ENCODE measurements around the gene LMBRD2. TPM values are rescaled to one million over a fixed set of nuclear protein-coding genes. Genes with fewer than 3 reads are reported as not detected.
A peak's percentile ranks its signal among the peaks of the same experiment; 100 is the strongest.
"Not testable (repeated sequence)": the region's sequence is repeated elsewhere in the genome, so short reads cannot be mapped to it uniquely, and the experiment has no call there.

Gene LMBRD2
- total RNA-seq, 2 donors from 2014 or later, result 5.9 to 10.7 TPM

GRCh38 chr5:36153726-36154125, 2.0 kb upstream of the LMBRD2 start:
- peaks cover 35% of the 10 kb centered on the region for H3K4me1 Mint-ChIP-seq
- H3K4me3 Mint-ChIP-seq, result peak overlapping the region; percentile 77
- ATAC-seq (no peak), DNase-seq (no peak)
- H3K27ac Mint-ChIP-seq, result peak overlapping the region; percentile 6
- no peaks in the 10 kb centered on the region for H3K27me3 Mint-ChIP-seq
- no peaks in the 10 kb centered on the region for H3K9me3 ChIP-seq (ENCODE audit: control insufficient read depth, low read length, poor library complexity, severe bottlenecking)
- peaks cover 7% of the 10 kb centered on the region for H3K36me3 Mint-ChIP-seq (ENCODE audit: low read depth)

GRCh38 chr5:36153298-36153677, 1.6 kb upstream of the LMBRD2 start:
- ATAC-seq (no peak), DNase-seq (no peak)
- no peaks in the 10 kb centered on the region for H3K27me3 Mint-ChIP-seq
- H3K36me3 Mint-ChIP-seq (ENCODE audit: low read depth), result peaks cover 7% of the 10 kb centered on the region
- no peaks in the 10 kb centered on the region for H3K9me3 ChIP-seq (ENCODE audit: control insufficient read depth, low read length, poor library complexity, severe bottlenecking)
- H3K4me3 Mint-ChIP-seq, result peak overlapping the region; percentile 77
- no peak overlapping the region for H3K27ac Mint-ChIP-seq
- H3K4me1 Mint-ChIP-seq, result peaks cover 33% of the 10 kb centered on the region

- ATAC-seq (no peak), DNase-seq (no peak)
- Mint-ChIP-seq H3K4me1 (peaks cover 32% of the 10 kb centered on the region), H3K36me3 (ENCODE audit: low read depth) (peaks cover 7% of the 10 kb centered on the region), H3K27me3 (no peaks in the 10 kb centered on the region), H3K4me3 (peak overlapping the region; percentile 96), H3K27ac (peak overlapping the region; percentile 90)
- no peaks in the 10 kb centered on the region for H3K9me3 ChIP-seq (ENCODE audit: control insufficient read depth, low read length, poor library complexity, severe bottlenecking)
Measured at GRCh38 chr5:36152324-36153297, 924 bp upstream of the LMBRD2 start.

DNA sequence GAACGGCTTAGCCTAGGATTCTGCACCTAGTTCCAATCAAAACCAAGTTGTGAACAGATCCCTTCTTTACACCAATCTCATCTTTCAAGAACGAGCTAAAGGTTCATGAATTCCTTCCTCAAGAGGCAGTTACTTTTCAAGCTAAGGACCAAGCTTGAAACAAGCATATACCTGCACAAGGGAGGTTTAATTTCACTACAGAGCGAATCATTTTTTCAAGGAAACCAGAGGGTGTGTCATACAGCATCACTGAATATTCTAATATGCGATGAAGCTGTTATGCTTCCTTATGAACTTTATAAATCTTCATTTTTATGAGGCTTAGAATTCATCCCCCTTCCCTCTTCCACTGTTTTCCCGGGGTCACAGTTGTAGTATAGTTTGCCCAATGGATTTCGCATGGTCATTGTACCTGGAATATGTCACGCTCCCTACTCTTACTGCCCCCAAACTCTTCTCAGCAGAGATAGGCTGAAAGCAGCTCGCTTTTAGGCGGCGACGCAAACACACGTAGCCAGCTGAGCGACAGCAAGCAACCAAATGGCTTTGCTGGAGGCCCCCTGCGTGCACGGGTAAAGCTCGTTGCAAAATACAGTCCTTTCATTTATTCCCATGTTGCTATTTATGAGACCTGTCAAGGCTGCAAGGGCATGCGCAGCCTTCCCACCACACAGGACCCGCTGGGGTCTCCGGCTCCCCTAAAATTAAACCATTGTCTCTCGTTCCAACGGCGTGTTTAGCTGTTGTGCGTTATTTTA, 832 bp downstream of the LMBRD2 start:
- peak; percentile 10 for ATAC-seq
- Mint-ChIP-seq H3K36me3 (ENCODE audit: low read depth) (peaks cover 7% of the 10 kb centered on the region), H3K27me3 (no peaks in the 10 kb centered on the region), H3K27ac (peak overlapping the region; percentile 90), H3K4me3 (peak overlapping the region; percentile 96), H3K4me1 (peaks cover 35% of the 10 kb centered on the region)
- peak; percentile 14 to 18 (median 17) for DNase-seq
- H3K9me3 ChIP-seq (ENCODE audit: control insufficient read depth, low read length, poor library complexity, severe bottlenecking), result no peaks in the 10 kb centered on the region

GRCh38 chr5:36147681-36148080, 4.0 kb downstream of the LMBRD2 start:
- no peaks in the 10 kb centered on the region for H3K36me3 Mint-ChIP-seq (ENCODE audit: low read depth)
- H3K27me3 Mint-ChIP-seq, result no peaks in the 10 kb centered on the region
- H3K27ac Mint-ChIP-seq, result no peak overlapping the region
- no peak overlapping the region for H3K4me3 Mint-ChIP-seq
- DNase-seq, result no peak
- no peak for ATAC-seq
- no peaks in the 10 kb centered on the region for H3K9me3 ChIP-seq (ENCODE audit: control insufficient read depth, low read length, poor library complexity, severe bottlenecking)
- peaks cover 24% of the 10 kb centered on the region for H3K4me1 Mint-ChIP-seq

GRCh38 chr5:36146390-36146789, 5.3 kb downstream of the LMBRD2 start:
- Mint-ChIP-seq H3K4me1 (peaks cover 16% of the 10 kb centered on the region), H3K27me3 (no peaks in the 10 kb centered on the region), H3K36me3 (ENCODE audit: low read depth) (no peaks in the 10 kb centered on the region), H3K4me3 (no peak overlapping the region), H3K27ac (no peak overlapping the region)
- H3K9me3 ChIP-seq (ENCODE audit: control insufficient read depth, low read length, poor library complexity, severe bottlenecking), result no peaks in the 10 kb centered on the region
- ATAC-seq, result no peak
- no peak for DNase-seq

DNA sequence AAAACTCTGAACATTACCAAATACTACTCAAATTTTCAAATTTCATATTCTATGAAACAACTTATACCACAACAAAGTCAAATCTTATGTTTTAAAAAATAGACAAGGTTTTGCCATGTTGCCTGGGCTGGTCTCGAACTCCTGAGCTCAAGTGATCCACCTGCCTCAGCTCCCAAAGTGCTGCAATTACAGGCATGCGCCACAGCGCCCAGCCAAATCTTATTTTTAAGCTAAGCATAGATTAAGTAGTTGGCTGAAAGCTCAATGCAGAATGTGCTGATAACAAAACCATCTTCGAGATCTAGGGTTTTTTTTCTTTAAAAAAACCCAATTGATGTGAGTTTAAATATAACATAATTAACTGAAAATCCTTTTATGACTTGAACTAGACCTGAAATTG, 6.4 kb downstream of the LMBRD2 start:
- Mint-ChIP-seq H3K27me3 (no peaks in the 10 kb centered on the region), H3K27ac (no peak overlapping the region), H3K4me3 (no peak overlapping the region), H3K36me3 (ENCODE audit: low read depth) (peaks cover 5% of the 10 kb centered on the region), H3K4me1 (peaks cover 6% of the 10 kb centered on the region)
- H3K9me3 ChIP-seq (ENCODE audit: control insufficient read depth, low read length, poor library complexity, severe bottlenecking), result no peaks in the 10 kb centered on the region
- ATAC-seq, result no peak
- DNase-seq, result no peak

DNA sequence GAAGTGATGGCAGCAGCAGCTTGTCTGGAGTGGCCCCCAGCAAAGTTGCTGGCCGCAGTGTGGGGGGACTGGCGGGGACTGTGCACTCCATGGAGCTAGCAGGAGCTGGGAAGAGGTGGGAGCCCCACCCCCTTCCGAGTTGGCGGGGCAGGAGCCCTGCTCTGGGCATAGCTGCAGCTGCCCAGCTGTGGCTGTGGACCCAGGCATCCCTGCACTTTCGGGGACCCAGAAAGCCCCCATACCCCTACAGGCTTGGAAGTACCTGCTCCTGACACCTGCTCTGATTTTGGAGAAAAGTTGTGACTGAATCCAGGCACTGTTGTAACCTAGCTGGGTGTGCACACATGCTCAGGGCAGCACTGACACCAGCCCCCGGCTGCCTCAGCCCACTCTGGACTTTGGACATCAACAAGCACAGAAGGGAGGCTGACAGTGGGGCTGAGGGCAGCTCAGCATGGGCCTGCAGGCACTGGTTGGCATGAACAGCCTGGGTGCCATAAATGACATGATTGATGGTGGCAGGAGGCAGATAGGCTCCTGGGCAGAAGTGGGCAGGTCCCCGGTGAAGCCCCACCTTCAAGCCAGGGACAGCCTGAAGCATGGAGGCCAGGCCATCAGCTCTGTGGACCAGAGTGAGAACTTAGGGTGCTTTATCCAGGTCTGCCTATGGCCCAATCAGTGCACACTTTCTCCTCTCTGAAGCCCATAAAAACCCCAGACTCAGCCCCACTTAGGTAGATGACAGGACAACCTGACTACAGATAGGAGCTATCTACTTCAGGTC, 12.6 kb downstream of the LMBRD2 start:
- ATAC-seq, result no peak
- no peaks in the 10 kb centered on the region for H3K9me3 ChIP-seq (ENCODE audit: control insufficient read depth, low read length, poor library complexity, severe bottlenecking)
- H3K4me1 Mint-ChIP-seq, result peaks cover 6% of the 10 kb centered on the region
- H3K27ac Mint-ChIP-seq, result no peak overlapping the region
- no peak for DNase-seq
- H3K36me3 Mint-ChIP-seq (ENCODE audit: low read depth), result peaks cover 10% of the 10 kb centered on the region
- no peaks in the 10 kb centered on the region for H3K27me3 Mint-ChIP-seq
- no peak overlapping the region for H3K4me3 Mint-ChIP-seq

GRCh38 chr5:36136581-36136980, 15.1 kb downstream of the LMBRD2 start:
- H3K36me3 Mint-ChIP-seq (ENCODE audit: low read depth), result peaks cover 10% of the 10 kb centered on the region
- ATAC-seq (no peak), DNase-seq (no peak)
- H3K27me3 Mint-ChIP-seq, result no peaks in the 10 kb centered on the region
- no peak overlapping the region for H3K4me3 Mint-ChIP-seq
- no peaks in the 10 kb centered on the region for H3K9me3 ChIP-seq (ENCODE audit: control insufficient read depth, low read length, poor library complexity, severe bottlenecking)
- H3K27ac Mint-ChIP-seq, result no peak overlapping the region
- peaks cover 8% of the 10 kb centered on the region for H3K4me1 Mint-ChIP-seq

GRCh38 chr5:36135988-36136387, 15.7 kb downstream of the LMBRD2 start:
- no peak overlapping the region for H3K27ac Mint-ChIP-seq
- H3K36me3 Mint-ChIP-seq (ENCODE audit: low read depth), result peaks cover 10% of the 10 kb centered on the region
- H3K9me3 ChIP-seq (ENCODE audit: control insufficient read depth, low read length, poor library complexity, severe bottlenecking), result no peaks in the 10 kb centered on the region
- H3K27me3 Mint-ChIP-seq, result no peaks in the 10 kb centered on the region
- no peak overlapping the region for H3K4me3 Mint-ChIP-seq
- peaks cover 8% of the 10 kb centered on the region for H3K4me1 Mint-ChIP-seq
- DNase-seq, result no peak
- no peak for ATAC-seq

DNA sequence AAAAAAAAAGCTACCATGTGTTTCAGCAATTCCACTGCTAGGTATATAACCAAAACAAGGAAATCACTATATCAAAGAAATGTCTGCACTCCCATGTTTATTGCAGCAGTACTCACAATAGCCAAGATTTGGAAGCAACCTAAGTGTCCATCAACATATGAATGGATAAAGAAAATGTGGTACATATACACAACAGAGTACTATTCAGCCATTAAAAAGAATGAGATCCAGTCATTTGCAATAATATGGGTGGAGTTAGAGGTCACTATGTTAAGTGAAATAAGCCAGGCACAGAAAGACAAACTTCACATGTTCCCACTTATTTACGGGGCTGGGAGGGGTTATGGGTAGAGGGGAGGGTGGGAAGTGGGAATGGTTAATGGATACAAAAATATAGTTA, 18.7 kb downstream of the LMBRD2 start:
- not testable (repeated sequence) for H3K4me3 Mint-ChIP-seq; ATAC-seq; H3K27me3 Mint-ChIP-seq; H3K9me3 ChIP-seq (ENCODE audit: control insufficient read depth, low read length, poor library complexity, severe bottlenecking); H3K4me1 Mint-ChIP-seq; H3K27ac Mint-ChIP-seq; DNase-seq
- H3K36me3 Mint-ChIP-seq (ENCODE audit: low read depth), result peaks cover 16% of the 10 kb centered on the region

- H3K4me3 Mint-ChIP-seq; H3K27ac Mint-ChIP-seq; H3K27me3 Mint-ChIP-seq; DNase-seq; H3K4me1 Mint-ChIP-seq; H3K9me3 ChIP-seq (ENCODE audit: control insufficient read depth, low read length, poor library complexity, severe bottlenecking); ATAC-seq: not testable (repeated sequence)
- H3K36me3 Mint-ChIP-seq (ENCODE audit: low read depth), result peaks cover 11% of the 10 kb centered on the region
Measured at GRCh38 chr5:36129666-36130065, 22.0 kb downstream of the LMBRD2 start.

DNA sequence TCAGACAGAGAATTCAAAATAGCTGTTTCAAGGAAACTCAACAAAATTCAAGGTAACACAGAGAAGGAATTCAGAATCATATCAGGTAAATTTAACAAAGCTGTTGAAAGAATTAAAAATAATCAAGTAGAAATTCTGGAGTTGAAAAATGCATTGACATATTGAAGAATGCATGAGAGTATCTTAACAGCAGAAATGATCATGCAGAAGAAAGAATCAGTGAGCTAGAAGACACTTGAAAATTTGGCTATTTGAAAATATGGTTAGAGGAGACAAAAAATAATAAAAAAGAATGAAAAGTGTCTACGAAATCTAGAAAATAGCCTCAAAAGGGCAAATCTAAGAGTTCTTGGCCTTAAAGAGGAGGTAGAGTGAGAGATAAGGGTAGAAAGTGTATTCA, 22.9 kb downstream of the LMBRD2 start:
- H3K27me3 Mint-ChIP-seq, result no peaks in the 10 kb centered on the region
- ATAC-seq (no peak), DNase-seq (no peak)
- H3K36me3 Mint-ChIP-seq (ENCODE audit: low read depth), result peaks cover 11% of the 10 kb centered on the region
- no peak overlapping the region for H3K27ac Mint-ChIP-seq
- no peak overlapping the region for H3K4me3 Mint-ChIP-seq
- peaks cover 4% of the 10 kb centered on the region for H3K9me3 ChIP-seq (ENCODE audit: control insufficient read depth, low read length, poor library complexity, severe bottlenecking)
- peaks cover 5% of the 10 kb centered on the region for H3K4me1 Mint-ChIP-seq

Data from T-helper 17 cell (primary cell).